NCI-H774 (cell line): ENCODE measurements around the gene POC1B.

Source experiments
- DNase-seq: peaks from one replicate; lab custom pipeline; 2025; lab: John Stamatoyannopoulos, UW

The POC1B gene

DNA sequence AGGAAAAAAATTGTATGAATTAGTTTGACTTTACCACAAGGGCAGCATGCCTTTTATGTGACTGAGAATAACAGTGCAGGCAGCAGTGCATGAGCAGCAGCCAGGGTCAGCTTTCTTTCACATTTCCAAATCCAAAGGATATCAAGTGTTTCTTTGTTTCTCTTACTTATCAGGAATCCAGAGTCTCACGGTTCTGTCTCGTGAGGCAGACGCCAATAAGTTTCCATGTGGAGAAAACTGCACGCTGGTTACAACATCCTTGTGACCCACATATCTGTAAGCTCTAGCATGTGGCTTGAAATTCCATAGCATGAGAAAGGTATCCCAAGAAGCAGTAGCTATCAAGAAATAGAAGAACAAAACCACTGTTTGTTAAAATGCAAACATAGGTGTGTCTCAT, 28.8 kb downstream of the POC1B start:
- no peak for DNase-seq

DNA sequence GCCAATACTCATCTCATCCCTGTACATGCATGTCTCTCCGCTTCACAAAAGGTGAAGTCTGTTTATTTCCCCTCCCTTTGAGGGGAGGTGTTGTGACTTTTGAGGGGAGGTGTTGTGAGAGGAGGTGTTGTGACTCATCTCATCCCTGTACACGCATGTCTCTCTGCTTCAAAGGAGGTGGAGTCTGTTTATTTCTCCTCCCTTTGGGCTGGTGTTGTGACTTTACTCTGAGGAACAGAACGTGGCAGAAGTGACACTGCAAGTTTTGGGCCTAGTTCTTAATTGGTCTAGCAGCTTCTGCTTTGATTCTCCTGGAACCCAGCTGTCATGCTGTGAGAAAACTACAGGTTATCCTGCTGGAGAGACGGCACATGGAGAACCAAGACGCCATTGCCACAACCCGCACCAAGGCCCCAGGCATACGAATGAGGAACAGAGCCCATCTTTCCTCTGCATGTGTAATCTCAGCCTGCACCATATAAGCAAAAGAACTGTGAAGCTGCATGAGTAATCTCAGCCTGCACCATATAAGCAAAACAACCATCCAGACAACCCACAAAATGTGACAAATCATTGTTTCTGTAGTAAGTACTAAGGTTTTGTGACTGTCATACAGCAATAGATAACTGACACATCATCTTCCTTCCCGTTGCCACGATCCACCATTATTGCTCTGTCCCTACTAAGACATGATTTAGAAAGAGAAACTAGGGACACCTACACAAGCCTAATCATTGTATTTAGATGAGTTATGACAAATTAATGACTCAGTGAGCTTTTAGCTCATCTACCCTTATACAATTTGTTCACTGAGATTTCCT, 31.2 kb downstream of the POC1B start:
- no peak for DNase-seq

DNA sequence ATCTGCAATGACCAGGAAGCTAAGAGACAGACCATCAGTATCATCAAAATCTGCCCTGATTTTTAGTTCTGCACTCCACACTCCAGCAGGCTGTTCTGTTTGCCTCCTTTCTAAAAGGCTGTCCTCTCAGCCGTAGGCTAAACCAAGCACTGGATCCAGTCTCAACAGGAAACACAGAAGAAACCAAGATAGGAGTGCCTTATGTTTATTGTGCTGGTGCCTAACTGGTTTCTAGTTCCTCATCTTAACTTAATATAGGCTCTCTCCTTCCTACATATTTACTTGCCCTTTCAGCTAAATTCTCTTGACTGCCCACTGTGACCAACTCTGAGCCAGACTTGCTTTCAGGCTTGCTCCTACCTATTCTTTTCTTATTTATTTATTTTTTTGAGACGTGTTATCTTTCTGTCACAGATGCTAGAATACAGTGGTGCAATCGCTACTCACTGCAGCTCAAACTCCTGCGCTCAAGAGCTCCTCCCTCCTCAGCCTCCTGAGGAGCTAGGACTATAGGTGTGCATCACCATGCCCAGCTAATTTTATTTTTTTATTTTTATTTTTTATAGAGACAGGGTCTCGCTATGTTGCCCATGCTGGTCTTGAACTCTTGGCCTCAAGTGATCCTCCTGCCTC, 32.1 kb downstream of the POC1B start:
- no peak for DNase-seq

GRCh38 chr12:89492883-89493282, 33.0 kb downstream of the POC1B start:
- DNase-seq = no peak

DNA sequence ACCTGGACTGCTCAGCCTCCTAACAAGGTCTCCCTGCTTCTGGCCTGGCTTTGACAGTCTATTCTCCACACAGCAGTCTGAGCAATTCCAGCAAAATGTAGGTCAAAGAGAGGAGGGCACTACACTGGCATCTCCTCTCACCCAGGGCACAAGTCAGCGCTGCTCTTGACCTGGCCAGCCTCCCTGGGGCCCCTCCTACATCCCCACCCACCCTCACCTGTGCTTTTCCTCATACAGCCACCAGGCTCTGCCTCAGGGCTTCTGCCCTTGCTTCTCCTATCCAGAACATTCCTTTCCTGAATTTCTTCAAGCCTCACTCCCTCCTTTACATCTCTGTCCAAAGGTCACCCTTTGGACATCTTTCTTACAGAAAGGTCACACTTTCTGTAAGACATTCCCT, 34.9 kb downstream of the POC1B start:
- no peak for DNase-seq

- no peak for DNase-seq
These were observed 39.6 kb downstream of the POC1B start for GRCh38 chr12:89486264-89486663.

- DNase-seq = no peak
These were observed 41.4 kb downstream of the POC1B start for GRCh38 chr12:89484470-89484869.

GRCh38 chr12:89481213-89481914, 44.5 kb downstream of the POC1B start:
- DNase-seq = no peak

- DNase-seq = no peak
These were observed 45.9 kb downstream of the POC1B start for GRCh38 chr12:89479982-89480381.

DNA sequence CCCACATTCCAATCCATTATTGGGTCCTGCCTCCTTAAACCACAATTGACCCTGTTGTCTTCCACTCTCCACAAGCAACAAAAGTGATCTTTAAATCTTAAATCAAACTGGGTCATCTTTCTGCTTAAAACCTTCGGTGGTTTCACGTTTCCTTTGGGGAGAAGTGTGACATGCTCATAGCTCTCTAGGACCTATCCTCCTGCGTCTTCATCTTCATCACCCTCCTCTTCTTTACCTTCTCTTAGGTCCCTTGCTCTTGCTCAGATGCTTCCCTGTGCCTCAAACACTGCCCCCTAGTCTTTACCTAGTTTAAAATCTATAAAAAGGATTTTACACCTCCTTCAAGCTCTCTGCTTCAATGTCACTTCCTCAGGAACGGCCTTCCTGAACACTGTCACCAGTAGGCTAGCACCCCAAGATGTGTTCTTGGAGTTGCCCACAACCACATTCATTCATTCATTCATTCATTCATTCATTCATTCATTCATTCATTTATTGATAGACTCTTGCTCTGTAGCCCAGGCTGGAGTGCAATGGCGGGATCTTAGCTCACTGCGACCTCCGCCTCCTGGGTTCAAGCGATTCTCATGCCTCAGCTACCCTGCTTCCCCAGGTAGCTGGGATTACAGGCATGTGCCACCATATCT, 48.1 kb downstream of the POC1B start:
- DNase-seq = no peak

DNA sequence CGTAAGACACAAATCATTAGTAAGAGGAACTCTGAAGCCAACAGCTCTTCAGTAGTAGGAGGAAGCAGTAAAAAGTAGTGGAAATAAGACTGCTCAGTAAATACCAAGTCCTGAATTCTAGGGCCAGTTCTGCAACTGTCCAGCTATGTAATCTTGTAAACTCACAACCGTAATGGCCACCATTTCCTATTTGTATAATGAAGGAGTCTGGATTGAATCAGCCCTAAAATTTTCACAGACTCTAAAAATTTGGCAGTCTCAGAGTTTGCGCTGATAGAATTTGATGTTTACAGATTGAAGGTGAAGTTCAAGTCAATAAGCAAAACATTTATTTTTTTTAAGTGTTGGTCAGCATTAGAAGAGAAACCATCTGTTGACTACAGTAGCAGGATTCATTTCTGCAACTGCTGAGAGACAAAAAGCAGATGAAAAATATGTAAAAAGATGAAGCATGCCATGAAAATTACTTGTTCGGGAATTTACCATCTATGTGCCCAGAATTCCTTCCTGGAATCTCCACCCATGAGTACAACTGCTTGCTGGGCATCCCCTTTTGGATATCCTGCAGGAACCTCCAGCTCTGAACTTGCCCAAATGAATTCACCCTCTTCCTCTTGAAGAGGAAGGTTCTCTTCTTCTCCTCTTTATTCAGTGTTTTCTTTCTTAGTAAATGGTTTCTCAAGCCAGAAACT, 48.8 kb downstream of the POC1B start:
- no peak for DNase-seq

- DNase-seq = no peak
These were observed 49.6 kb downstream of the POC1B start for GRCh38 chr12:89476232-89476631.

GRCh38 chr12:89475203-89475990, 50.5 kb downstream of the POC1B start:
- DNase-seq = no peak

DNA sequence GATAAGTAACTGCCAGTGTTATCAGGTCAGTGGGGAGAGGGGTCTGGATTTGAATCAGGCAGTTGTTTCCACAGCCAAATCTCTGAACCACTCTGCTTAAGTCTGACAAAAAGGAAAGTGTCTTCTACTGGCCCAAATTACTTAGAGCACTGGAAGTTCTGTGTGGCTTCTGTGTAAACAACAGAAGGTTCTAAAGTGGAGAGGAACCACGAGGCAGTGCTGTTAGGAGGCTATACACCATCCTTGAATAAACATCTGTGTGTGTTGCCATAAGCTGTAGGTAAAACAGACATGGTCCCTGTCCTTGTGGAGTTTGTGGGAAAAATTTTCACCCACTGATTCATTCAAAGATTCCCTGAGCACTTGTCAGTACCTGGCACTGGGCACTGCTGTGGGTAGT, 51.2 kb downstream of the POC1B start:
- DNase-seq = no peak

GRCh38 chr12:89472508-89472907, 53.3 kb downstream of the POC1B start:
- no peak for DNase-seq

GRCh38 chr12:89470741-89471509, 54.9 kb downstream of the POC1B start:
- DNase-seq = peak; percentile 38

- DNase-seq = no peak
These were observed 56.5 kb downstream of the POC1B start for GRCh38 chr12:89469361-89469760.

DNA sequence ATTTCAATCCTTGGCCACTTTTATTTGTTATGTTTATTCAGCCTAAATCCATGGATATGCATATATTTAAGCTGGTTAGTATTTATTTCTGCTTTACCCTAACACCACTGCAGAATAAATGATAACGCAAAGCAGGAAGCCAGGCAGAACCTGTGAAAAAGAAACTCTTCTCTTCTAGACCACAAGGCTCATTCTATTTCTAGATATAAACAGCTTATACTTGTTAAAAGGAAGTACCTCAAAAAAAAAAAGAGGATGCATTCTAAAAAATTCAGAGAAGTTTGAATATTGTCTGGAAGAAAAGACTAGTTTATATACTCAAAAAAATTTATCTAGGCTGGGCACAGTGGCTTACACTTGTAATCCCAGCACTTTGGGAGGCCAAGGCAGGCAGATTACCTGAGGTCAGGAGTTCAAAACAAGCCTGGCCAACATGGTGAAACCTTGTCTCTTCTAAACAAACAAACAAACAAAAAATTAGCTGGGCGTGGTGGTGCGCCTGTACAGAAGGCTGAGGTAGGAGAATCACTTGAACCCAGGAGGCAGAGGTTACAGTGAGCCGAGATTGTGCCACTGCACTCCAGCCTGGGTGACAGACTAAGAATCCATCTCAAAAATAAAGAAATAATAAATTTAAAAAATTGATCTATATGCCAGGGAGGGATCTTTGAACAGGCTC, 57.1 kb downstream of the POC1B start:
- no peak for DNase-seq

DNA sequence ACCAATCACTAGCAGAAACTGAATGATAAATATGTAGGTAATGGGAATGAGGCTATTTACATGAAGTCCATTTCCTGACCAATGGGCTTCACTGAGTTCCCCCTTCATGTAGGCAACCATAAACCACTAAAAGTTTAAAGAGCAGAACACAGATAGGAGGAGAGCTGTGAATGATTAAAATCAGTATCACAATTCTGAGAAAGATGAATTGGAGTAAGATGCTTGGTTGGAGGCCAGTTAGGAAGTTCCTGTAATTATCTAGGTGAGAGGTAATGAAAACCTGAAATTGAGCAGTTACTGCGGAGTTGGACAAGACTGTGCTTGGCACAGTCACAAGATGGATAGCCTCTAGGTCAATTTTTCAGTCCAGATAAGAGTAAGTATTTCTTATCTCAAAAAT, 57.8 kb downstream of the POC1B start:
- DNase-seq = no peak
